ENCODE results near the gene SPRYD3.

The SPRYD3 gene

DNA sequence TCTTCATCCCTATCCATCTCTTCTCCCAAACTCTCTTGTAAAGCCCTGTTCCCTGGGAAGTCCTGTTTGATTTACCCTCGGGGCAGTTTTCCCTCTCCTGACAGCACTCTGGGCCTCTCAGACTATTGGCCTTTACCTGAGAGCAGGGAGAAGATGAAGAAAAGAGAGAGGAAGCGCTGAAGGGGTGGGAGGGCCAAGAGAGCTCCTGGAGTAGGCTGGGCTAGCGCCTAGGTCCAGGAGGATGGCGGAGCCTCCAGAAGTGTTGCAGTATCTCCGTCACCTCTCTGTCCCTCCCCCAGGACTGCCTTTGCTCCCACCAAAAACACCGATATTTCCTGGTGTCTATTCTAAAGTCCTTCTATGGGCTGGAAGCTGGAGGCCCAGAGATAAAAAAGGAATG lies 12.6 kb upstream of the SPRYD3 start:
- Histone ChIP-seq H3K36me3 (ENCODE audit: low read depth) (no peaks in the 10 kb centered on the region), H3K27me3 (ENCODE audit: insufficient read depth, poor library complexity, severe bottlenecking) (no peaks in the 10 kb centered on the region), H3K4me3 (ENCODE audit: severe bottlenecking) (no peak overlapping the region), H3K9me3 (ENCODE audit: severe bottlenecking) (no peaks in the 10 kb centered on the region), H3K4me1 (ENCODE audit: insufficient read depth, poor library complexity, severe bottlenecking) (peaks cover 5% of the 10 kb centered on the region), H3K27ac (ENCODE audit: poor library complexity, severe bottlenecking) (no peak overlapping the region)
- TF ChIP-seq, protein P1, sequence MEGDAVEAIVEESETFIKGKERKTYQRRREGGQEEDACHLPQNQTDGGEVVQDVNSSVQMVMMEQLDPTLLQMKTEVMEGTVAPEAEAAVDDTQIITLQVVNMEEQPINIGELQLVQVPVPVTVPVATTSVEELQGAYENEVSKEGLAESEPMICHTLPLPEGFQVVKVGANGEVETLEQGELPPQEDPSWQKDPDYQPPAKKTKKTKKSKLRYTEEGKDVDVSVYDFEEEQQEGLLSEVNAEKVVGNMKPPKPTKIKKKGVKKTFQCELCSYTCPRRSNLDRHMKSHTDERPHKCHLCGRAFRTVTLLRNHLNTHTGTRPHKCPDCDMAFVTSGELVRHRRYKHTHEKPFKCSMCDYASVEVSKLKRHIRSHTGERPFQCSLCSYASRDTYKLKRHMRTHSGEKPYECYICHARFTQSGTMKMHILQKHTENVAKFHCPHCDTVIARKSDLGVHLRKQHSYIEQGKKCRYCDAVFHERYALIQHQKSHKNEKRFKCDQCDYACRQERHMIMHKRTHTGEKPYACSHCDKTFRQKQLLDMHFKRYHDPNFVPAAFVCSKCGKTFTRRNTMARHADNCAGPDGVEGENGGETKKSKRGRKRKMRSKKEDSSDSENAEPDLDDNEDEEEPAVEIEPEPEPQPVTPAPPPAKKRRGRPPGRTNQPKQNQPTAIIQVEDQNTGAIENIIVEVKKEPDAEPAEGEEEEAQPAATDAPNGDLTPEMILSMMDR (IDR thresholded peaks at IDR 0.05; ENCODE audit: poor library complexity, severe bottlenecking): no peak
- DNase-seq (ENCODE audit: low spot score): no peak
- no peak for ATAC-seq (ENCODE audit: low read depth)

DNA sequence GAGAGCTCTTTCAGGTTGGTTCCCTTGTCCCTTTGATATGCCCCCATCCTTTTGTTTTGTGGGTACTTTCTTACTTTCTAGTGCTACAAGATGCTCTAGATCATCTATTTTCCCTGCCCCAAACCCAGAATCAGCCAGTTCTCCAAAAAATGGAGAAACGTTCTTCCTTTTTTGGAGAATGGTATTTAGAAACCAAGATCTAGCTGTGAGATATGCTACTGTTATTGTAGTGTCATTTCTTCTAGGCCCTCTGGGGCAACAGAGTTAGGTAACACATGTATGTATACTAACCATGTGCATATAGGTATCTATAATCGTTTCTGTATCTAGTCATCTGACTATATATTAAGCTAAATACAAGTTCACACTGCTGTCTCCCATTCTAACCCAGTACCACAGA lies 11.4 kb upstream of the SPRYD3 start:
- TF ChIP-seq, protein P1 (IDR thresholded peaks at IDR 0.05; ENCODE audit: poor library complexity, severe bottlenecking): no peak
- ATAC-seq (ENCODE audit: low read depth) (no peak), DNase-seq (ENCODE audit: low spot score) (no peak)
- Histone ChIP-seq H3K4me3 (ENCODE audit: severe bottlenecking) (no peak overlapping the region), H3K36me3 (ENCODE audit: low read depth) (no peaks in the 10 kb centered on the region), H3K27me3 (ENCODE audit: insufficient read depth, poor library complexity, severe bottlenecking) (no peaks in the 10 kb centered on the region), H3K9me3 (ENCODE audit: severe bottlenecking) (no peaks in the 10 kb centered on the region), H3K4me1 (ENCODE audit: insufficient read depth, poor library complexity, severe bottlenecking) (no peaks in the 10 kb centered on the region), H3K27ac (ENCODE audit: poor library complexity, severe bottlenecking) (no peak overlapping the region)

DNA sequence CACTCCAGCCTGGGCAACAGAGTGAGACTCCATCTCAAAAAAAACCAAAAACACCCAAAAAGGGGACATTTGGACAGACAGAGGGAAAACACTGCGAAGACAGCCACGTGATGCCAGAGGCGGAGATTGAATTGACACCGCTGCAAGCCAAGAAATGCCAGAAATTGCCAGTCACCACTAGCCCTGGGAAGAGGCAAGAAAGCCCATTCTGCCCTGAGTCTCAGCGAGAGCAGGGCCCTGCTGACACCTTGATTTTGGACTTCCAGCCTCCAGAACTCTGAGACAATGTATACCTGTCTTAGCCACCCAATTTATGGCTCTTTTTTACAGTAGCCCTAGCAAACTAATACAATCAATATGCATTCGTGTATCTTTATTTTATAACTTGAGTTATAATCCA lies 10.9 kb upstream of the SPRYD3 start:
- DNase-seq (ENCODE audit: low spot score): no peak
- Histone ChIP-seq H3K27me3 (ENCODE audit: insufficient read depth, poor library complexity, severe bottlenecking) (no peaks in the 10 kb centered on the region), H3K27ac (ENCODE audit: poor library complexity, severe bottlenecking) (no peak overlapping the region), H3K4me3 (ENCODE audit: severe bottlenecking) (no peak overlapping the region), H3K36me3 (ENCODE audit: low read depth) (no peaks in the 10 kb centered on the region), H3K4me1 (ENCODE audit: insufficient read depth, poor library complexity, severe bottlenecking) (no peaks in the 10 kb centered on the region), H3K9me3 (ENCODE audit: severe bottlenecking) (no peaks in the 10 kb centered on the region)
- no peak for ATAC-seq (ENCODE audit: low read depth)
- TF ChIP-seq, protein P1 (IDR thresholded peaks at IDR 0.05; ENCODE audit: poor library complexity, severe bottlenecking): no peak

DNA sequence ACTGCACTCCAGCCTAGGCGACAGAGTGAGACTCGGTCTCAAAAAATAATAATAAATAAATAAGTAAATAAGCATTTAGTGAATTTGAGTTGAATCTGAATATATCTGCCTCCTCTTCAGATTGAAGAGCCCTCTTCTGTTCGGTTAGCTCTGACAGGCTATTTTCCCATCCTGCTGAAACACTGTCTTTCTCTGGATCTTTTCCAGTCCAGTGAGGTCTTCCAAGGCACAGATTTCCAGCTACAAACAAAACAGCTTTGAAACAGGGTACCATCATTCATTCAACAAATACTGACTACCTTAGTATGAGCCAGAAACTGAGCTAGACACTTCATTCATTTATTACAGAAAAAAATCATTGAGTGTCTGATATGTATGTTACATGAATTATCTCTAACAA lies 7.2 kb upstream of the SPRYD3 start:
- H3K27me3 ChIP-seq (ENCODE audit: insufficient read depth, poor library complexity, severe bottlenecking): no peaks in the 10 kb centered on the region
- no peak overlapping the region for H3K4me3 ChIP-seq (ENCODE audit: severe bottlenecking)
- no peaks in the 10 kb centered on the region for H3K36me3 ChIP-seq (ENCODE audit: low read depth)
- ATAC-seq (ENCODE audit: low read depth) (no peak), DNase-seq (ENCODE audit: low spot score) (no peak)
- H3K9me3 ChIP-seq (ENCODE audit: severe bottlenecking): no peaks in the 10 kb centered on the region
- TF ChIP-seq, protein P1 (IDR thresholded peaks at IDR 0.05; ENCODE audit: poor library complexity, severe bottlenecking): no peak
- no peaks in the 10 kb centered on the region for H3K4me1 ChIP-seq (ENCODE audit: insufficient read depth, poor library complexity, severe bottlenecking)
- no peak overlapping the region for H3K27ac ChIP-seq (ENCODE audit: poor library complexity, severe bottlenecking)

DNA sequence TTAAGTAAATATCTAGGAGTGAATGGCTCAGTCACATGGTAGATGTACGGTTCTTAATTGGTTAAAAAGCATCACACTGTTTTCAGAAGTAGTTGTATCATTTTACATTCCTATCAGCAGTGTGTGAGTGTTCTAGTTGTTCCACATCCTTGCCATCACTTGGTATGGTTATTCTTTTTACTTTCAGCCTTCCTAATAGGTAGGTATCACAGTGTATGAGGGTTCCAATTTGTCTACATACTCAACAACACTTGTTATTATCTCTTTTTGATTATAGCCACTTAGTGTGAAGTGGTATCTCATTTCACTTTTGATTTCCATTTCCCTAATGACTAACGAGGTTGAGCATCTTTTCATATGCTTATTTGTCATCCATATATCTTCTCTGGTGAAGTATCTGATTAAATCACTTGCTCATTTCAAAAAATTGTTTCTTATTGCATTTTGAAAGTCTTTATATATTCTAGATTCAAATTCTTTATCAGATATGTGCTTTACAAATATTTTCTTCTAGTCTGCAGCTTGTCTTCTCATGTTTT lies 3.5 kb upstream of the SPRYD3 start:
- no peak overlapping the region for H3K27ac ChIP-seq (ENCODE audit: poor library complexity, severe bottlenecking)
- DNase-seq (ENCODE audit: low spot score) (no peak), ATAC-seq (ENCODE audit: low read depth) (no peak)
- no peaks in the 10 kb centered on the region for H3K9me3 ChIP-seq (ENCODE audit: severe bottlenecking)
- TF ChIP-seq, protein P1 (IDR thresholded peaks at IDR 0.05; ENCODE audit: poor library complexity, severe bottlenecking): no peak
- H3K4me3 ChIP-seq (ENCODE audit: severe bottlenecking): no peak overlapping the region
- peaks cover 15% of the 10 kb centered on the region for H3K4me1 ChIP-seq (ENCODE audit: insufficient read depth, poor library complexity, severe bottlenecking)
- peaks cover 2% of the 10 kb centered on the region; the same call in 1 of the 2 replicates for H3K36me3 ChIP-seq (ENCODE audit: low read depth)
- H3K27me3 ChIP-seq (ENCODE audit: insufficient read depth, poor library complexity, severe bottlenecking): no peaks in the 10 kb centered on the region
